Stimulated activated CD8-positive, alpha-beta memory T cell treated with anti-CD3 and anti-CD28 coated beads, Interleukin-12 subunit alpha, Interleukin-12 subunit beta, amount 100 ng/mL, for 24 hours (primary cell): Measurements from ENCODE around the gene LEF1.

Experiments
- DNase-seq: peaks from one replicate; pipeline ENCODE4 v3.0.0-alpha.2; 2020; ENCODE audit errors: extremely low read depth

LEF1 gene

GRCh38 chr4:108175966-108176365 lies 7.2 kb upstream of the LEF1 start:
- no peak for DNase-seq

DNA sequence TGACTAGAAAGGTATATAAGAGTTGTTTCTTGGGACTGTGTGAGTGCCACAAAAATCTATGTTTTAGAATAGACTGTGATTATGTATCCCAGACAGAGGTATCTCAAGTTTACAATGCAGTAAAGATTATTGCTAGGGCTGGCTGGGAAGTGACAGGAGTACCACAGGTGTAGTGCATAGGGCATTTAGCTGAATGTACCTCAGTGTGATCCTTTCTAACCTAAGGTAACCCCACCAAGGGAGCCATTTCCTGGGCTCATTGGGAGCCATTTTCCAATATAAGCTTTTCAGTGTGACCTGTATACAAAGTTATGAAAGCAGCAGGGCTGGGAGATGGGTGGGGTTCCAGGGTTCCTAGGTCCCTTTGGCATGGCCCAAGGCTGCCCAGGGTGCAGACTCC lies 6.1 kb upstream of the LEF1 start:
- no peak for DNase-seq

DNA sequence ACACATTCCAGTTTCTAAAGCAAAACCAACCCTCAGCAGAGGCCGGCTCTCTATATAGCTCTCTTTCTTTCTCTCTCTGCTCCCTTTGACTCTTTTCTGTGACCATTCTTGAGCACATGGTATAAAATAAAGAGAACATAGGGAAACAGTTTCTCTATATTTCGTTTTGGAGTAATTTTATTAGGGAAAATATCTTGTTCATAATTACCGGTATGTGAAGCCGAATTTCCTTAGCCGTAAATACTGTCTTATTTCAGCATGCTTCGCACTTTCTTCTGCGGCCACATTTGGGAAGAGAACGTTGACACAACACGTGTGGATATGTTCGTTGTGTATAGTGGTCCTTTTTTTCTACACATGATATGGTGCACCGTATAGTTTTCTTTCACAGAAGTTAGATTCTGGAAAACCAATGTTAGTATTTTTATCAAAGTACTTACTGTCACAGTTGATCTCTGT lies 4.9 kb upstream of the LEF1 start:
- DNase-seq, result no peak

DNA sequence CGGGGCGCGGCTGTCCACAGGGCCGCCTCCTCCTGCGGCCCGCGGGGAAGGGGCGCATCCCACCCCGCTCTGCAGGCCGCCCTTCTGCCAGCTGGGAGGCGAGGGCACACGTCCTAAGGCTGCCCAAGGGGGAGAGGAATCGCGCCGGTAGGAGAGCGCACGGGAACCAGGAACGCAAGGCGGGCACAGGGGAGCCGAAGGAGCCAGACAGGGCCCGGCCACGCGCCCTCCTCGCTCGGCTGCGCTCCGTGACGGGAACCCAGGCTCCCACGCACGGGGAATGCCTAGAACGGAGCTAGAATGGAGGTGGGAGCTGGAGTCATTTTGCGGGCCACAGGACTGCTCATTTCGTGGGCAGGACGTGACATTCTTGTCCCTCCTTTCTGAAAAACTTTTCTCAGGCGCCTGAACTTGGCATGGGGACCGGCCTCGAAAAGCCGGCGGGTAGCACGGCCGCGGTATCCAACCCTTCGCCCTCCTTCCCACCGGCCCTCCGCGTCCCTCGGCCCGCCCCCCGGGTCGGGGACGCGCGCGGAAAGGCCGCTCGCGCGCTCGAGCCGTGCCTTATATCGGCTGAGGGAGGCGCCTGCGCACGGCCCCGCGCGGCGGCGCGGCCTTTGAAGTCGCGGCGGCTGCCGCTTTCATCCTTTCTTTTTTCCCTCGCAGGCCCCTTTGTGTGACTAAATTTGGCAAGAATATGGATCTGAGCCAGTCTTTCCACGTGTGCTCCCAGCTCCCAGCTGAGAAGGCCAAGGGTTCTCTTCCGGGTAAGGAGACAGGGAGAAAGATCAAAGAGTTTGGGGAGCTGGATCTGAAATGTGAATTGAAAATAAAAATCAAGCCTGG lies 4.2 kb upstream of the LEF1 start:
- DNase-seq, result no peak

GRCh38 chr4:108172231-108172752 lies 3.6 kb upstream of the LEF1 start:
- no peak for DNase-seq

GRCh38 chr4:108171339-108172230 lies 2.9 kb upstream of the LEF1 start:
- no peak for DNase-seq

DNA sequence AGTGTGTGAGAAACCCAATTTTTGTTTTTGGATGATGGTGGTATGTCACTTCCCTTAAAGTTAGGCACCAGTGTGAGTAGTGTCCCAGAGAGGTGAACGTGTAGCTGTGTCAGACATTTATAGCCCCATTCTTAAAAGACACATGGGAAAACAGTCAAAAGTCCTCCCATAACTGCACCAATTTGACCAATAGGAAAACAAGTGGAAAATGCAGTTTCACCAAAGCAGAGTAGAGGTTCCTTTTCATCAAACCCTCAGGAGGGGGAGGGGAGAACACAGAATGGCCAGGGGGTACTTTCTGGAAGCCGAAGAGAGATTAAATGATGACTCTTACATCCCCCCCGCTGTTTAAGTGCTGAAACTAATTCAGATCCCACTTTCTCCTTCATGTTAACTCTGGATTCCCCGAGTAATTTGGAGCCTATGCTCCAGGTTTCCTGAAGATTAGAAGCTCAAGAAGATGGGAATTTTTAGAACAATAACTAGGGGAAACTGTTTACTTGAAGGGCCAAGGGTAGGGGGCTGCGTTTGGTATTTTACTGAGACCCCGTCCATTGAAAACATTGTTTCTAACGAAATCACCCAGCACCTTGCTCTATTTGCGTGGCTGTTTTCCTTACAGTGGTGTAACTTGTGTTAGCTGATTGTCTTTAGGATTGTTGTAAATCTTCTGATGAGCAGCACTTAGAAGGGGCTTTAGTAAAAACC lies 2.1 kb upstream of the LEF1 start:
- no peak for DNase-seq

- DNase-seq, result no peak
These were observed 932 bp upstream of the LEF1 start for GRCh38 chr4:108169664-108170063.

DNA sequence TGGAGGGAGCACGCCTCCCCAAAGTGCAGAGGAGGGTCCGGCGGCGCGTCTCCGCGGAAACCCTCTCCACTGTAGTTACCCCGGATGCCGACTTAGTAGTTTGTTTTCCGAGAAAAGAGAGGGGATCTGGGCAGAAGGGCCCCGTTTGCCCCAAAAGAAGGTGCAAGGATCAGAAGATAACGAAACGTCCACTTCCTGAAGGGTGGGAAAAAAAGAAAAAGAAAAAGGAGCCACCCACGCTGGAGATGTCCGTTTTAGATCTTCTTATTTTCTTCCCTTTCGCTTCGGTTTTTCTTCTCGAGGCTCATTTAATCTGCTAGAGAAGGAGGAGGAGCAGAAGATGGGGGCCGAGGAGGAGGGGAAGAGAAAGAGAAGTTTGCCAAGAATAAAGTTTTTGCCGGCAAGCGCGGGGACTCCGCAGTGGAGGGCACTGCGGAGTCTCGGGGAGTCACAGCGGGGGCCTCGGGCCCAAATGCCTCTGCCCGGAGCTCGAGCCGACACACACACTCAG lies 517 bp downstream of the LEF1 start:
- no peak for DNase-seq

DNA sequence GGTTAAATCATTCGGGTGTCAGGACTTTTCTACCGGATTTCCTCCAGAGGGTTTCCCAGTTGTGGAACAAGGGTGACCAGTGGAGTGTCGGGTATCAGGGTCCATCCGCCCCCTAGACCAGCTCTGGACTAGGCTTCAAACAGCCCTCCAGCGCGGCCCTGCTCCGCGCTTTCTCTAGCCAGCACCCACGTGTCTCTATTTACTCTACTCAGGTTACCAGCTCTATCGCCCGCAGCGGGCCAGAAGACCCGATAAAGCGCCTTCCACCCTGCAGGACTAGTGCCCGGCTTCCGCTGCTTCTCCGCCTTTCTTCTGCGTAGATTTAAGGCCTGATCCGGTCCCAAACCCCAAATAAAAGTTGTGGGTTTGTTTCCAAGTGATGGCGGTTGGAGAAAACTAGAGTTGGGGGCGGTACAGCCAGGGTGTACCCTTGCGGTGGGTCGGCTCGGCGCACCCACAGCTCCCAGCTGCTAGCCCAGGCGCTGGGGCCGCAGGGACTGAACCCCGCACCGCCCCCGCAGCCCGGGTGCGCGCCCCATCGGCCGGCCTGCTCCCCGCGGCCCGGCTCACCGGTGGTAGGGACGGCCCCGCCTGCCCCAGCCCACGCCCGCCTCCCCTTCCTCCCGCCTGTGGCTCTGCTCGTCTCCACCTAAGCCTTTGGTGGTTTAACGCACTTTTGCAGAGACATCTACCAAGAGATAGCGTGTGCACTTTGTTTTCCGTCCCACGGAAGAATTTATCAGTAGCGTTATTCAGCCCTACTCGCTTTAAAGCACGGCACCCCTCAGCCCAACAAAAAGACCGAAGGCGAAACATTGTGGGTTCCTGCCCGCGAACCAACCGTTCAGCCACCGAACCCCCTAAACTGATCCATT lies 2.1 kb downstream of the LEF1 start:
- DNase-seq, result no peak

DNA sequence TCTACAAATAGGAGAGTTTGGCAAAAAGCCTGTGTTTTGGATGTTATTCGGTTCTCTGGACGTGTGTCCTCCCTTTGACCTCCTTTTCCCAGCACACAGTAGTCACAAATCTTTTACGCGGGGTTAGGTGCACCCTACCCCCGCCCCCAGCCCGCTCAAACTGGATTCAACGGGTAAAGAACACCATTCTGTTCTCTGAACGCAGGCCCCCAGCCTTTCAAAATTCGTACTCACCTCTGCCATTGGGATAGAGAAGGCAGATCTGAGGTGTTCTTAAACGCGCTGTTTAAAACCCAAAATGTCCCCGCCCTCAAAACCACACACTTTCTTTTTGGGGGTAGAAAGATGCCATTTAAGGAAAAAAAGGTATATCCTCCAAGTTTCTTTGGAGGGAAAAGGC lies 2.7 kb downstream of the LEF1 start:
- DNase-seq, result no peak

DNA sequence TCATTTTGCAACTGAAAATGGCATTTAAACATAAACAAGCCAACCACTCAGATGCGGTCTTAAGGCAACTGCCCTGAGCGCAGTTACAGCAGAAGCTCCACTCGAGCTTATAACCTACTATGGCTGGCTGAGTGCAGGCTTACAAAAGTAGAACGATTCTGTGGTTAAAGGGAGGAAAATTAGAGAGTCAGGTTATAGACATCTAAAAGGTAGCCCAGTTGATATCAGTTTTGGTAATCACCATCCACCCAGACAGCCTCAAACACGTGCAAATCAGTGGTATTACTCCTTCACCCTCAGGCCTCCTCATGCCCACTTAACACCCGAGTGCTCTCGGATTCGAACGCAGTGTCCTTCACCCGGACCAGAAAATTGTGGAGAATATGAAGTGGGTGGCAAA lies 3.1 kb downstream of the LEF1 start:
- DNase-seq, result no peak

DNA sequence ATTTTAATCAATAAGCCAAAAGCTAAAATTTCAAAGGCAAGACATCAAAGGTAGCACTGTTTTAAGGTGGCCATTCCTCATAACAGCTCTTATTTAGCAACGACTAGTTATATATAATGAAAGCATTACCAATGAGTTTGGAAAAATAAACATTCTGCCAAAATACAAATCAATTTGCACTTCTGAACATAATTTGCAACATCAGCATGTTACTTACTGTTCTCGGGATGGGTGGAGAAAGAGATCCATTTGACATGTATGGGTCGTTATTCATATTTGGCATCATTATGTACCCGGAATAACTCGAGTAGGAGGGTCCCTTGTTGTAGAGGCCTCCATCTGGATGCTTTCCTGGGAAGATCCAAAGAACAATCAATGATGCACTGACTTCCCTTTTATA lies 5.4 kb downstream of the LEF1 start:
- DNase-seq, result no peak

- DNase-seq, result no peak
These were observed 7.9 kb downstream of the LEF1 start for GRCh38 chr4:108160741-108161352.

GRCh38 chr4:108159845-108160244 lies 8.9 kb downstream of the LEF1 start:
- no peak for DNase-seq

GRCh38 chr4:108157655-108158054 lies 11.1 kb downstream of the LEF1 start:
- DNase-seq, result no peak

DNA sequence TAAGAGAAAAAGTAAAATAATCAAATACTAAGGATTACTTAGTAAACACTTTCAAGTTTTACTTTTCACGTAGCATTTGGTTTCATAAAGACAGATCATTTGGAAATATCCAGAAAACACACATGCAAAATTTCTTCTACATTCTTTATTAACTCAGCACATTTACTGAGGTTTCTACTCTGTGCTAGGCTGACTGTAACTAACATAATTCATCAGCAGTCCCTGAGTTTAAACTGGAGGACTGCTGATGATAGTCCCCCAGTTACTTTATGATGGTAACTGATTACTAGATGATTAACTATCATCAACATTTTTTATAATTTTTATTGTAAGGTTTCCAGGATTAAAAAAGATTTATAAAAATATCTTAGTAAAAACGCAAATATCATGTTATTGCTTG lies 12.3 kb downstream of the LEF1 start:
- no peak for DNase-seq

DNA sequence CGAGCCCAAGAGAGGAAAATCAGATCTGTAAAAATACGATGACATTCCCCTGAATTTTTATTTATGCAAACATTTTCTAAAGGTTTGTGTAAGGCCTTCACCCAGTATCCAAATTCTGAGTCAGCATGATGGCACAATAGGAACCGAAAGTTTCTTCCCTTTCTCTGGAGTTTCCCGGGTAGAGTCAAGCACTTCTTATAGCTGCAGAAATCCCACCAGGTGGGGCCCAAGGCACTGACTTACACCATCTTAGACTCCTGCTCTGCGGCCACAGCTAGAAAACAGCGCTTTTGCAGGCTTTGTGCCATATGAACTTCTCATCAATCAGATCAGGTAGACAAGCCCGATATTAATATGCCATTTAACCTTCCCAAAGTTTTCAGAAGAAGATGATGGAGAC lies 13.4 kb downstream of the LEF1 start:
- no peak for DNase-seq

DNA sequence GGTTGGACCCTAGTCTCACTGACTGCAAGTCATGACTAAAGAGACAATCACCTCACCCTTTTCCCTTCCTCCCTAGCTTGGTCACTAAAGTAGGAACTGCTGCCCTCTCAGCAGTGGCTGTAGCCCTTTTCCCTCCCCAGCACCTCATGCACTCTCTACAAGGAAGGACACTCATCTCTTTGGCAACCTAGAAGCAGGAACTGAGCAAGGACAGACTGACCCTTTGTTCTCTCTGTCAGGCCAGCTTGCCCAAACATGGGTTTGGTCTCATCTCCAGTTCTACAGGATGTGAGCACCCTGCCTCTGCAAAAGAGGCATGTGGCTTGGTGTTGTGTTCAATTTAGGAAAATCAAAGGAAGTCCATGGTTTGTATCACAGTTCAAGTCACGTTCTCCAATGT lies 15.8 kb downstream of the LEF1 start:
- DNase-seq, result no peak
